GM19395 (cell line): ENCODE data around the gene MMP25.
"Not testable (repeated sequence)": the region's sequence is repeated elsewhere in the genome, so short reads cannot be mapped to it uniquely, and the experiment has no call there.

Experiments
- ATAC-seq: cut with Tn5 transposase; IDR thresholded peaks from one replicate; pipeline ENCODE4 v1.9.1; 2021; ENCODE audit warnings: mild to moderate bottlenecking, moderate library complexity; ENCODE audit not compliant: unreplicated experiment

MMP25 gene

GRCh38 chr16:3054965-3055733 lies 8.8 kb downstream of the MMP25 start:
- ATAC-seq: no peak

- ATAC-seq: not testable (repeated sequence)
Observed at GRCh38 chr16:3055734-3056115, 9.4 kb downstream of the MMP25 start.

- no peak for ATAC-seq
Observed at GRCh38 chr16:3056336-3057180, 10.2 kb downstream of the MMP25 start.

- ATAC-seq: no peak
Observed at GRCh38 chr16:3057181-3058138, 11.1 kb downstream of the MMP25 start.

- no peak for ATAC-seq
Observed at GRCh38 chr16:3058139-3059030, 12.0 kb downstream of the MMP25 start.

- ATAC-seq: peak; percentile 82
Observed at GRCh38 chr16:3059041-3059722, 12.8 kb downstream of the MMP25 start.

- no peak for ATAC-seq
Observed at GRCh38 chr16:3059723-3060242, 13.4 kb downstream of the MMP25 start.

GRCh38 chr16:3060339-3061127 lies 14.2 kb downstream of the MMP25 start:
- no peak for ATAC-seq

GRCh38 chr16:3062553-3062952 lies 16.2 kb downstream of the MMP25 start:
- no peak for ATAC-seq

- no peak for ATAC-seq
Observed at GRCh38 chr16:3063625-3064386, 17.4 kb downstream of the MMP25 start.

GRCh38 chr16:3065069-3065741 lies 18.8 kb downstream of the MMP25 start, which contains the start of gene IL32:
IL32 (plus strand) TSS chr16:3065640; CDS start chr16:3065812, 172 bp downstream.
- no peak for ATAC-seq

- ATAC-seq: no peak
Observed at GRCh38 chr16:3065742-3066439, 19.5 kb downstream of the MMP25 start.

- no peak for ATAC-seq
Observed at GRCh38 chr16:3066440-3066748, 20.0 kb downstream of the MMP25 start.

- ATAC-seq: no peak
Observed at GRCh38 chr16:3068487-3068886, 22.1 kb downstream of the MMP25 start.

- not testable (repeated sequence) for ATAC-seq
Observed at GRCh38 chr16:3069146-3069545, 22.8 kb downstream of the MMP25 start.

- no peak for ATAC-seq
Observed at GRCh38 chr16:3070608-3071111, 24.3 kb downstream of the MMP25 start.
